ENCODE results near the gene ACAP1. TPM values are rescaled to one million over a fixed set of nuclear protein-coding genes. Genes with fewer than 3 reads are reported as not detected.

The ACAP1 gene
- total RNA-seq, 1 donor from 2014 or later = 3.8 TPM

- ATAC-seq = no peak
Measured at GRCh38 chr17:7311110-7311705, 25.1 kb upstream of the ACAP1 start.

GRCh38 chr17:7312432-7313087 is 23.8 kb upstream of the ACAP1 start:
- no peak for ATAC-seq

- ATAC-seq = no peak
Measured at GRCh38 chr17:7313088-7313889, 23.0 kb upstream of the ACAP1 start.

GRCh38 chr17:7313890-7314718 is 22.2 kb upstream of the ACAP1 start:
- ATAC-seq = no peak

- peak; percentile 79 for ATAC-seq
Measured at GRCh38 chr17:7314719-7315569, 21.4 kb upstream of the ACAP1 start, which contains the start of gene GPS2. Gene GPS2, minus strand, starts transcription at chr17:7315360. Its CDS starts 308 bp downstream, at chr17:7315052.

- peak; percentile 30 for ATAC-seq
Measured at GRCh38 chr17:7315570-7316235, 20.6 kb upstream of the ACAP1 start.

- no peak for ATAC-seq
Measured at GRCh38 chr17:7317161-7317803, 19.0 kb upstream of the ACAP1 start.

GRCh38 chr17:7318121-7318860 is 18.0 kb upstream of the ACAP1 start:
- ATAC-seq = no peak

GRCh38 chr17:7321466-7321865 is 14.9 kb upstream of the ACAP1 start:
- no peak for ATAC-seq

GRCh38 chr17:7322520-7323194 is 13.7 kb upstream of the ACAP1 start:
- no peak for ATAC-seq

GRCh38 chr17:7323731-7324437 is 12.4 kb upstream of the ACAP1 start:
- ATAC-seq = peak; percentile 30

GRCh38 chr17:7324438-7324779 is 11.9 kb upstream of the ACAP1 start:
- no peak for ATAC-seq

GRCh38 chr17:7325031-7325528 is 11.2 kb upstream of the ACAP1 start:
- no peak for ATAC-seq

GRCh38 chr17:7326186-7326585 is 10.1 kb upstream of the ACAP1 start:
- ATAC-seq = no peak

- no peak for ATAC-seq
Measured at GRCh38 chr17:7327056-7327455, 9.3 kb upstream of the ACAP1 start.

GRCh38 chr17:7327501-7327900 is 8.8 kb upstream of the ACAP1 start:
- no peak for ATAC-seq

- ATAC-seq = no peak
Measured at GRCh38 chr17:7328009-7328408, 8.3 kb upstream of the ACAP1 start.

- ATAC-seq = no peak
Measured at GRCh38 chr17:7328840-7329373, 7.4 kb upstream of the ACAP1 start, which contains the start of gene NEURL4. Gene NEURL4, minus strand, starts transcription at chr17:7329335. Its CDS starts 23 bp downstream, at chr17:7329312.
